ENCODE data around the gene CBX5. TPM values are rescaled to one million over a fixed set of nuclear protein-coding genes. Genes with fewer than 3 reads are reported as not detected.

The CBX5 gene
- total and polyA plus RNA-seq, 2 donors (not counting 1 experiment from before 2014, with no cell fraction given), result 27.7 to 64.0 TPM

DNA sequence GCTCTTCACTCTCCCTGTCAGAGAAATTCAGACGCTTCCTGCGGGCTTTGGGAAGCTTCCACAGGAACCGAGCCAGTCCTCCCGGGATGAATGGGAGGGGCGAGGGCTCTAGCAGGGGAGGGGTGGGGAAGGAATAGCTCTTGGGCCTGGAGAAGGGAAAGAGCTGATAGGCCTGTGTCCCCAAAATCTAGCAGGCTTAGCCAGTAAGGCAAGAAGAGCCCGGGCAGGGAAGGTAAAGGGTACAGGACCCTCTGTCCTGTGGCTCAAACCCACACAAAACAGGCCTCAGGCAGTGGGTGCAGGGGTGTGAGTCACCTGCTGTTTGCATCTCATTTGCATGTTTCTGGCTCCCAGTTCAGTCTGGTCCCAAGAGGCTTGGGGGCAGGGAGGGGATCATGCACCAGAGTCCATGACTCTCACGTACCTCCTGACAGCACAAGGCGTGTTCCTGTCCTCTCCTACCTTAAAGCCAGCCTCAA, 82.5 kb downstream of the CBX5 start:
- Histone ChIP-seq H4K20me1 (ENCODE audit: control insufficient read depth, extremely low read depth, insufficient read depth, low read length) (no peaks in the 10 kb centered on the region), H3K79me2 (ENCODE audit: control insufficient read depth, insufficient read depth, low read length) (no peaks in the 10 kb centered on the region), H3K9me3 (ENCODE audit: control insufficient read depth, insufficient read depth, low read depth, low read length) (no peaks in the 10 kb centered on the region), H3K4me2 (ENCODE audit: extremely low read depth, insufficient read depth, low read length) (no peak overlapping the region), H3K27me3 (ENCODE audit: control insufficient read depth, insufficient read depth, low read length) (peaks cover 21% of the 10 kb centered on the region), H3K27ac (ENCODE audit: insufficient read depth, low read length) (no peak overlapping the region), H3K4me1 (ENCODE audit: control insufficient read depth, extremely low read depth, insufficient read depth, low read length) (no peaks in the 10 kb centered on the region), H2AFZ (ENCODE audit: low read length) (no peak overlapping the region), H3K9ac (ENCODE audit: insufficient read depth, low read length) (no peak overlapping the region), H3K4me3 (replicated peaks in 1 of 4; ENCODE audit: control extremely low read depth in 1 of 4, insufficient read depth in 1 of 4, low read depth in 3 of 4, low read length in 4 of 4) (no peak overlapping the region), H3K36me3 (ENCODE audit: control insufficient read depth, insufficient read depth, low read length) (no peaks in the 10 kb centered on the region)
- DNase-seq (ENCODE audit: low read depth in 2 of 2), result peak in 1 of 2 donors; percentile 58
- TF ChIP-seq EZH2 (IDR thresholded peaks at IDR 0.05; ENCODE audit: low read length, missing control alignments), result no peak
- TF ChIP-seq, protein P1, sequence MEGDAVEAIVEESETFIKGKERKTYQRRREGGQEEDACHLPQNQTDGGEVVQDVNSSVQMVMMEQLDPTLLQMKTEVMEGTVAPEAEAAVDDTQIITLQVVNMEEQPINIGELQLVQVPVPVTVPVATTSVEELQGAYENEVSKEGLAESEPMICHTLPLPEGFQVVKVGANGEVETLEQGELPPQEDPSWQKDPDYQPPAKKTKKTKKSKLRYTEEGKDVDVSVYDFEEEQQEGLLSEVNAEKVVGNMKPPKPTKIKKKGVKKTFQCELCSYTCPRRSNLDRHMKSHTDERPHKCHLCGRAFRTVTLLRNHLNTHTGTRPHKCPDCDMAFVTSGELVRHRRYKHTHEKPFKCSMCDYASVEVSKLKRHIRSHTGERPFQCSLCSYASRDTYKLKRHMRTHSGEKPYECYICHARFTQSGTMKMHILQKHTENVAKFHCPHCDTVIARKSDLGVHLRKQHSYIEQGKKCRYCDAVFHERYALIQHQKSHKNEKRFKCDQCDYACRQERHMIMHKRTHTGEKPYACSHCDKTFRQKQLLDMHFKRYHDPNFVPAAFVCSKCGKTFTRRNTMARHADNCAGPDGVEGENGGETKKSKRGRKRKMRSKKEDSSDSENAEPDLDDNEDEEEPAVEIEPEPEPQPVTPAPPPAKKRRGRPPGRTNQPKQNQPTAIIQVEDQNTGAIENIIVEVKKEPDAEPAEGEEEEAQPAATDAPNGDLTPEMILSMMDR (conservative IDR thresholded peaks at IDR 0.05 in 1 of 2, IDR thresholded peaks at IDR 0.05 in 1 of 2; ENCODE audit: low read depth in 1 of 2, low read length in 2 of 2), result no peak

- Histone ChIP-seq H3K9me3 (ENCODE audit: control insufficient read depth, insufficient read depth, low read depth, low read length) (no peaks in the 10 kb centered on the region), H3K4me1 (ENCODE audit: control insufficient read depth, extremely low read depth, insufficient read depth, low read length) (no peaks in the 10 kb centered on the region), H3K4me2 (ENCODE audit: extremely low read depth, insufficient read depth, low read length) (no peak overlapping the region), H3K79me2 (ENCODE audit: control insufficient read depth, insufficient read depth, low read length) (no peaks in the 10 kb centered on the region), H3K9ac (ENCODE audit: insufficient read depth, low read length) (no peak overlapping the region), H3K4me3 (replicated peaks in 1 of 4; ENCODE audit: control extremely low read depth in 1 of 4, insufficient read depth in 1 of 4, low read depth in 3 of 4, low read length in 4 of 4) (no peak overlapping the region), H3K27ac (ENCODE audit: insufficient read depth, low read length) (no peak overlapping the region), H3K36me3 (ENCODE audit: control insufficient read depth, insufficient read depth, low read length) (no peaks in the 10 kb centered on the region), H2AFZ (ENCODE audit: low read length) (no peak overlapping the region), H3K27me3 (ENCODE audit: control insufficient read depth, insufficient read depth, low read length) (peaks cover 21% of the 10 kb centered on the region), H4K20me1 (ENCODE audit: control insufficient read depth, extremely low read depth, insufficient read depth, low read length) (no peaks in the 10 kb centered on the region)
- no peak for DNase-seq (ENCODE audit: low read depth in 2 of 2)
- no peak for TF ChIP-seq EZH2 (IDR thresholded peaks at IDR 0.05; ENCODE audit: low read length, missing control alignments)
- TF ChIP-seq, protein P1 (conservative IDR thresholded peaks at IDR 0.05 in 1 of 2, IDR thresholded peaks at IDR 0.05 in 1 of 2; ENCODE audit: low read depth in 1 of 2, low read length in 2 of 2), result no peak
Measured at GRCh38 chr12:54197010-54197409, 82.9 kb downstream of the CBX5 start.

DNA sequence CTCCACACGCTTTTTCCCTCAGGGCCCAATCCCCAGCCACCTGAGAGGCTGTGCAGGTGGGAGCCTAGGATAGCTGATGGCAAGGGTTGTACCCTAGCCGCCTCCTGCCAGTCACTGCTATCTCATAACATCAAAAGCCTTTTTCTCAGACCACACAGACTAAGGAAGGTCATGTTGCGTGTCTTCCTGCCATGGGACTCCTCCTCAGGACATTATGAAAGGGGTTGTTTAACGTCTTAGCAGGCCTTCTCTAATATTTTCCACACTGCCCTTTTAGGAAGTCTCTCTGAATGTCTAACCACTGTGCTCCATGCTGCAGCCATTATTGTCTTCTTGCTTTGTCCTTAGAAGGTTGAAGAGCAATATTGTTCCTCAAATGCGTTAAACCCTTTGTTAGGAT, 83.5 kb downstream of the CBX5 start:
- Histone ChIP-seq H3K36me3 (ENCODE audit: control insufficient read depth, insufficient read depth, low read length) (no peaks in the 10 kb centered on the region), H3K27ac (ENCODE audit: insufficient read depth, low read length) (no peak overlapping the region), H3K79me2 (ENCODE audit: control insufficient read depth, insufficient read depth, low read length) (no peaks in the 10 kb centered on the region), H3K9me3 (ENCODE audit: control insufficient read depth, insufficient read depth, low read depth, low read length) (no peaks in the 10 kb centered on the region), H3K27me3 (ENCODE audit: control insufficient read depth, insufficient read depth, low read length) (peaks cover 21% of the 10 kb centered on the region), H3K4me1 (ENCODE audit: control insufficient read depth, extremely low read depth, insufficient read depth, low read length) (no peaks in the 10 kb centered on the region), H4K20me1 (ENCODE audit: control insufficient read depth, extremely low read depth, insufficient read depth, low read length) (no peaks in the 10 kb centered on the region), H2AFZ (ENCODE audit: low read length) (no peak overlapping the region), H3K4me2 (ENCODE audit: extremely low read depth, insufficient read depth, low read length) (no peak overlapping the region), H3K9ac (ENCODE audit: insufficient read depth, low read length) (no peak overlapping the region), H3K4me3 (replicated peaks in 1 of 4; ENCODE audit: control extremely low read depth in 1 of 4, insufficient read depth in 1 of 4, low read depth in 3 of 4, low read length in 4 of 4) (no peak overlapping the region)
- TF ChIP-seq, protein P1 (conservative IDR thresholded peaks at IDR 0.05 in 1 of 2, IDR thresholded peaks at IDR 0.05 in 1 of 2; ENCODE audit: low read depth in 1 of 2, low read length in 2 of 2), result no peak
- TF ChIP-seq EZH2 (IDR thresholded peaks at IDR 0.05; ENCODE audit: low read length, missing control alignments), result no peak
- DNase-seq (ENCODE audit: low read depth in 2 of 2), result no peak
